HG03103 (cell line): Measurements from ENCODE around the gene ARF3.

ENCODE experiments used
- ATAC-seq: cut with Tn5 transposase; IDR thresholded peaks from one replicate; pipeline ENCODE4 v1.9.1; 2021; ENCODE audit warnings: low read depth; ENCODE audit not compliant: unreplicated experiment

Gene ARF3

DNA sequence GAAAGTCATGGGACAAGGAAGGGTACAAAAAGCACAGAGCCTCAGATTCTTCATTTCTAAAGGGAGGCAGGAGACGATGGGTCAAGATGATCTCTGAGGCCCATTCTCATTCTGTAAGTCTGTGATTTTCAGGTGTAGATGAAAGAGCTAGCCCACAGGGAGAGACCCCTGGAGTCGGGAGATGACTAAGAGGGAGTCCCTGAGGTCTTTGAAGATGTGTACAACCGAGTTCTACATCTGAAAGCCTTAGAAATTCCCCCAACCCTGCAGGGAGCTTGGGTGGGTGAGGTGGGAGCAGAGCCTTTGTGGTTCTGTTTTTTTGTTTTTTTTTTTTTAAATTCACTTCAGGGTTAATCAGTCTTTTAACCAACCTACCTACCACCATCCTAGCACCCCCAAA, 11.2 kb upstream of the ARF3 start:
- ATAC-seq: no peak

DNA sequence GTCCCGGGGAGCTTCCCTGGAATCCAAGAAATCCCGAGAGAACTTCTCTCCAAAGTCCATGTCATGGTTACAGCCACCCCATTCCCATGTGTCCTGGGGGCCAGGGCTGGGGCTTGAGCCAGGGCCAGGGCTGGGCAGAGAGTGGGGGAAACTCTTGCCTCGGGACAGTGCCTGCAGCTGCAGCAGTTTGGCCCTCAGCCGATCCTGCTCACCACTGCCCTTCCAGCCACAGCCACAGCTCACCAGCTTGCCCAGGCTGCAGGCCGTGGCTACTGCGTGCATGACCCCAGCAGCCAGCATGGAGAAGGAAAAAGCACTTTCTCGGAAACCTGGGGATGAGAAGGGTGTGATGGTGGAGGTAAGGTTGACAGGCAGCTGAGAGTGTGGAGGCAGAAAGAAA, 10.7 kb upstream of the ARF3 start:
- ATAC-seq: no peak

DNA sequence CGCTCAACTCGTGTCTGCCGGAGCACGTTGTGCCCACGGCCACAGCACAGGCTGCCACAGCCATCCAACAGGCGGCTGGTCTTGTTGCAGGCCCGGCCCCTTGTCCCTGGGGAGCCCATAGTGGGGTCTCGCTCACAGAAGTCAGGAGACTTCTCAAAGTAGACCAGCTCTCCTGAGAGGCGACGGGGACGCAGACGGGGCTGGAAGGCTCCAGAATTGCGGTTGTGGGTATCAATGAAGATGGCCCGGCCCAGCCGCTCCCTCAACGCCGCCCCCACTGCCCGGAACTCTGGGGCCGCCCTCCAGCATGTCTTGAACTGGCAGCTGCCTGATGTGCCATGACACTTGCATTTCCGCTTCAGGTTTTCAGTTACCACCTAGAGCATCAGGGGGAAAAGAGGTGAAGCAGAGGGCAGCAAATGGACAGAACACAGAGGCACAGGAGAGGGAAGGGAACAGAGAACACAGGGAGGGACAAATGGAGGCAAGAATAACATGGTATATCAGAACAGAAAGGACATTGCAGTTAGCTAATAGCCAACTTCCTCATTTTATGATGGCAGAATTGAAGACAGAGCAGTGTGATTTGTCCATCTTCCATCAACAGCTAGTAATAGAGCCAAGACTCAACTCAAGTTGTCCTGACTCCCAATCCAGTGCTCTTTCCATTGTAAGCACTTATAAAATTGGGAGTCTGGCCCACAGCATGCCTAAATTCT, 9.0 kb upstream of the ARF3 start:
- no peak for ATAC-seq

DNA sequence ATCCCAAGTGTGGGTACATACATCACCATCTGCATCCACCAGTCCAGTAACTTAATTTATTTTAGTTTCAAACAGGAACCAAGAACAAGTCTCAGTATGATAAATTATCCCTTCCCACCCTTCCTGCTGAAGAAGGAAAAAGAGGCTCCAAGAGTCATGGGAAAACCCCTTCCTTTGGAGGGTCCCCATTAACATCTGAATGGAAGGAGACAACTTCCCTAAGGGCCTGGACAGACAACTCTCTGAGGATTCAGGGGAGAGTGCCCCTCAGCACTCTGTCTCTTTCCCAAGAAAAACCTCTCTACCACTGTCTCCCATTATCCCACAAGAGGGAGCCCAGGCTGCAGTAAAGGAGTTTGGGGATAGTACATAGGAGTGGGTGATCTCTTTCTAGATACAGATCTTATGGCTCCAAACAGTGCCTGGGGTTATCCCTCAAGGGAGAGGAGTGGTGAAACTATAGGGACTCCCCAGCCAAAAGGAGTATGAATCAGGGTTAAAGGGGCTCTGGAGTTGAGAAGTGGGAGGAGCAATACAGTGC, 8.1 kb upstream of the ARF3 start:
- no peak for ATAC-seq

DNA sequence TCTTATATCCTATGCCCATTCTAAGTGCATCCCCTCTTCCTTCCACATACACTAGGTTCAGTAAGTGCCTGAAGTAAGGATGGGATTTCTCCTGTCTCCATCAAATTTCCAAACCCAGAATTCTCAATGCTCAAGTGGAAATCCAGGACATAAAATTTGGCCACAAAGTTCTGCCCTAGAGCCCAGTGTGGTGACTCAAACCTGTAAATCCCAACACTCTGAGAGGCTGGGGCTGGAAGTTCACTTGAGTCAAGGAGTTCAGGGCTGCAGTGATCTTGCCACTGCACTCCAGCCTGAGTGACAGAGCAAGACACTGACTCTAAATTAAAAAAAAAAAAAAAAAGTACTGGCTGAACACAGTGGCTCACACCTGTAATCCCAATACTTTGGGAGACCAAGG, 4.5 kb upstream of the ARF3 start:
- ATAC-seq: no peak

DNA sequence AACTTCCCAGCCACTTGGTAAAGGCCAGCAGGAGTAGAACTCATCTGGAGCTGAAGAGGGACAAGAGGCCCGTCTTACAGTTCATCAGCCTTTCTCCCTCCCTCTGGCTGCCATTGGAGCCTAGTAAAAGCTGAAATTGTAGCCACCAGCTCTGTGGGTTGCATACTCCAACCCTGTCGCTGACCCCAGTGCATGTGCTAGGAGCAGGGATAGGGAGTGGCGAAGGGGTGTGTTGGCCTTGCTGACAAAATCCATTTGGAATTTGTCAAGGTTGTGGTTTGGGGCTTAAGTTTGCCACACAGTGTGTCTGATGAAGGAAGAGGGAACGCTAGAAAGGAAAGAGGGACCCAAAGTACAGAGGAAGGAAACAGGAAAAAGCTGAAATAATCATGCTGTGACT, 4.0 kb upstream of the ARF3 start:
- ATAC-seq: no peak

DNA sequence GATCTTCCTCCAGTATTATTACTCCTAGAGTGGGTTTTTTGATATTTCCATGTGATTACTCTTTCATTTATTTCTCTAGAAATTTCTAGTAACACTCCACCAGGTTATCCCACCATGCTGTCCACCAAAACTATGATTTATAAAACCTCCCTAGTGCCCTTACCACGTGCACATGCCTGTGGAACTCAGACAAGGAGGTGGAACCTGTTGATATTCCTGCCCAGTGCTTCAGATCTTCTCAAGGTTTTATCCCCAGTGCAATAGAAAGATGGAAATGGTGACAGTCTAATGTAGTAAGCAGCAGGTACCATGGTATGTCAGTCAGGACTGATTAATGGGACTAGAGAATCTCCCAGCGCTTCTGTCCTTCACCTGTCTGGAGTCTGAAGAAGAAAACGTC, 3.5 kb upstream of the ARF3 start:
- no peak for ATAC-seq

DNA sequence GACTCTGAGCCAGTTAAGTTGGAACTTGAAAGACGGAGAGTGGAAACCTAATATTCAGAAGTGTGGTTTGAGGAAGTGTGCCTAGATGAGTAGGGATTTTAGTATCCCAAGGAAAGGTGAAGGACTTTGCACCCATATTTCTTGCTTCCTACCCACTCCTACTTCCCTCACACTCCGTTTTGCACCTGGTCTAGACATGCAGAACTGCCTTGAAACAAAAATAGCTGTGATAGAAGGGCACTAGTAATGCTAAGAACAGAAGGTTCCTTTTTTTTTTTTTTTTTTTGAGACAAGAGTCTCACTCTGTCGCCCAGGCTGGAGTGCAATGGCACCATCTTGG, 732 bp upstream of the ARF3 start:
- no peak for ATAC-seq

DNA sequence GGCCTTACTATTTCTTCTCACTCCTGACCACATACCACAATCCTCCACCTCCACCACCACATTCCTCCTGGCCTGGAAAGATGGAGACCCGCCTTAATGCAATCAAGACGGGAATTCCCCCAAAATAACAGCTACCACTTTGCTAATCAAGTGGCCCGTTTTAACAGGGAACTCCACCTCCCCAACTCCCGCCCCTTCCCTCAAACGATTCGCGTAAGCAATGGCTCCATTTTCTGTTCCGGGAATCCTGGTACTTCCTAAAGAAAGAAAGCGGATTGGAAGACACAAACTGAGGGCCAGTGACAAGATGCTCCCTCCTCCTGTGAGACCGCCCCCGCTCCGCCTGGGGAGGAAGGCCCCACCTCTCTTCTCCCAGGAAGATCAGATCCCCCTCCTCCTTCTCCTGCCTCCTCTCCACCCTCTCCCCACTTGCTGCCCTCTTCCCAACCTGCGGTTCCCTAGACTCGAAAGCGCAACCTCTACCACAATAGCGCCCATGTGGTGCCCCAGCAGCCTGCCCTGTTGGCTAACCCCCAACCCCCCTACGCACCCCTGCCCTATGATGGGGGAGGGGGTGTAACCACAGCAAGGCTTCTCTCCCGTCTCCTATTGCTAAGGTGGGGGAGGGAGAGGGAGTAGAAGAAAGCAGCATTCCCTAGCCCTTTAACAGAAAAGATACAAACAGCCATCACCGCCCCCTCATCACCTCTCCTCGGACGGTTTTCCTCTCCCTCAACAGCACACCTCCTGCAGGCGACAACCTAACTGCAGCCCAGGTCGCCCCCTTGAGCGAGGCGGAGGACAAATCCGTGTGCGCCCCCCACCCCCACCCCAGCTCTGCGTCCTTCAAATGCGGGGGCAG, 777 bp downstream of the ARF3 start:
- no peak for ATAC-seq

DNA sequence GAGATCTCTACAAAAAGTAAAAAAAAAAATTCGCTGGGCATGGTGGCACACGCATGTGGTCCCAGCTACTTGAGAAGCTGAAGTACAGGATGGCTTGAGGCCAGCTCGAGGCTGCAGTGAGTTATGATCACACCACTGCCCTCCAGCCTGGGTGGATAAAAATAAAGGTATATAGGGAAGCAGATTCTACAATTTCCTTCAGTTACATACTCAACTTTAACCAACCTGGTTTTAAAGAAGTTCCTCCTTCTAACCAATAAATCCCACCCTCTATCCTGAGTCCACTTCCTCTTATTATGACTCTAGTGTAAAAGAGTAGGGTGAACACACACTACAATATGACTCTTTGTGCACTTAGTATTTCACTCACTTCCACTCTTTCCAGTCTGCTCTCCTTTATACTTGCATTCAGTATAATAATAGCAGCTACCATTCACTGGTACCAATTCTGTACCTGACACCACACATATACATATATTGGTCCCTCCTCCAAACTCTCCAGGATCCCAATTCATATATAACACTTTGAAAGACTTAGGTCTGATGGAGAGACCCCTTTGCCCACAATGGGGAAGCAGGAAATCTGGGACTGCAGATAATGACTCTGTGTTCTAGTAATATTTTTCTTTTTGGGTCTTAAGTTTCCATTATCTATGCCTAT, 2.3 kb downstream of the ARF3 start:
- no peak for ATAC-seq

DNA sequence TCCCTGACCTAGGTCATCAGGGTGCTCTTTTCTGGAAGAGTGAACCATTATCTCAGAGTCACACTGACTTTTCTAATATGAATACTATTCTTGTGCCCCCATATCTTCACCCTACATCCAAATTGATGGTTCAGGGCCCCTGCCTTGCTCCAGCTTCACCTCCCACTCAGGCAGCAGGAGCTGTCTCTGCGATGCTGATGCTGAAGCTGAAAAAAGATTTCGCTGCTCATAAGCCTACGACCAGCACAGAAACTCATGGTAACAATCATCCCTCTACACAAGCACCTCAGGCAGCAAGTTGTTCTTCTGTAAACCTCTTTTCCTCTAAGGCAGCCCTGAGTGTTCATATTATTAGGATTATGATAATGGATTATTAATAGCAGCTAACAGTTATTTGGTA, 3.2 kb downstream of the ARF3 start:
- ATAC-seq: no peak

DNA sequence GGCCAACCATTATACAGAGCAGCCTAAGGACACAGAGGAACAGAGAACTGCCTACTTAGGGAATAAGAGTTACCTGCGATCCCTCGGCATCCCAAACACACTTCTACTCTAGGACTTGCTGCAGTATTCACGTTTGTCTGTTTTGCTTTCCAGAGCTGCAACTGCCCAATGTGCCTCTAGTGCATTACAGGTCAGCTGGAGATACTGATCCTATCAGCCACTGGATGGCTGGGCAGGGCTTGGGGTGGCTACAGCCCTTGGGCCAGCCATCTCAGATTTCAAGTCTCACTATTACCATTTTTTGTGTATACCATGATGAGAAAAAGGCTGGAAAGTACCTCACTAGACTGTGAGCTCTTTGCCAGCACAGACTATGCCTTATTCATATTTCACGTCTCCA, 4.6 kb downstream of the ARF3 start:
- no peak for ATAC-seq

DNA sequence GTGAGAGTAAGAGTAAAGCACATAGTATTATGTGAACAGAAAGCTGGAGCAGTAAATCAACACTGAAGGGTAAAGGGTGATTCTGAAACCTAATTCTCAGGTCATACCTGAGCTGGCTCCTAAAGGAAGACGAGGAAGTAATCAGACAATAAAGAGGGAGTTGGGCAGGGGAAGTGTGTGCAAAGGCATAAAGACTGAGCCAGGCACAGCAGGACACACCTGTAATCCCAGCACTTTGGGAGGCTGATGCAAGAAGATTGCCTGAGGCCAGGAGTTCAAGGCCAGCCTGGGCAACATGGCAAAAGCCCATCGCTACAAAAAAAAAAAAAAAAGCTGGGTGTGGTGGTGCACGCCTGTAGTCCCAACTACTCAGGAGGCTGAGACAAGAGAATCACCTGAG, 9.6 kb downstream of the ARF3 start:
- no peak for ATAC-seq

DNA sequence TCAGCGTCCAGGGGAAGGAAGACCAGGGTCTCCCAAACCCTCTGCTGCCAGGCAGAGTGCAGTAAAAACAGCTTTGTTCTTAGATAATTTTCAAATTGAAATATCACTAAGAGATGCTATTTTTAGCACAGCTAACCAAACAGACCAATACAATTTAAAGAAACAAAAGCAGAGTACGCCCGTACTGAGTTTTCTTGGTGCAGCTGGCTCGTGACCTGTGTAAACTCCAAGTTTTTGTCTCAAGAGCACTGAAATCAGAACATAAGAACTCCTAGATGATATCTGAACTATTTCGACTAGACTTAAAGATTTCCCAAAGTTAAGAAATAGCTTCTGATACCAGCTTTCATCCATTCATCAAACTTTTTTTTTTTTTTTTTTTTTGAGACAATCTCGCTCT, 10.3 kb downstream of the ARF3 start:
- no peak for ATAC-seq

DNA sequence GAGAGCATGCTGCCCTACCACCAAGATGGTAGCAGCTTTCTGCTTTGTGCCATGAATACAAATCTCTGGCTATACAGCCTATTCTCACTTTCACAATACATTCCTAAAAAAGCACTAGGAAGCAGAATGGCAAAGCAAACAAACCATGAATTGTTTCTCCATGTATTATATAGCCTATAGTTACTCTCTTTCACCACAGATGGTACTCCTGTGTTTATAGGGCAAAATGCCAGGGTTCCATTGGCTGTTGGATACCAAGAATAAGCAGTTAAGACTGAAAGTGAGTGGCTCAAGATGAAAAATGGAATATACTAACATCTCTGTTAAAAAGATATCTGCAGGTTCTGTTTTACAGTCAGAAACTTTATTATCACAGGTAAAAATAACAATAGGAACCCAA, 11.1 kb downstream of the ARF3 start:
- ATAC-seq: no peak

DNA sequence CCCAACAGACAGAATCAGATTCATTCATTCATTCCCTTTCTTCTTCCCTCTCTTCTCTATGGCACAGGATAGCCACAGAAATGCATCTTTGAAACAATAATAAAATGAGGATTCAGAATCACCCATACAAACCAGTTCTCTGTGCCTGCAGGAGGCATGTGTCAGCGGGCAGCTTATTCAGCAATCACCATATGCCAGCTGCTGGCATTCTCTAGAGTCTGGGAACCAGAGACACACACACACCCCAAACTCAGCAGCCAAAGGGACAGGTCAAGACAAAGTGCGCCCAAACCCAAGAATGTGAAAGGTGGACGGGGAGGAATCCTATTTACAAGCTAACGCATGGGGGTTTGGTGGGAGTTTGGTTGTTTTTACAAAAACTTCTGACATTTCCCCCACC, 14.1 kb downstream of the ARF3 start:
- no peak for ATAC-seq

DNA sequence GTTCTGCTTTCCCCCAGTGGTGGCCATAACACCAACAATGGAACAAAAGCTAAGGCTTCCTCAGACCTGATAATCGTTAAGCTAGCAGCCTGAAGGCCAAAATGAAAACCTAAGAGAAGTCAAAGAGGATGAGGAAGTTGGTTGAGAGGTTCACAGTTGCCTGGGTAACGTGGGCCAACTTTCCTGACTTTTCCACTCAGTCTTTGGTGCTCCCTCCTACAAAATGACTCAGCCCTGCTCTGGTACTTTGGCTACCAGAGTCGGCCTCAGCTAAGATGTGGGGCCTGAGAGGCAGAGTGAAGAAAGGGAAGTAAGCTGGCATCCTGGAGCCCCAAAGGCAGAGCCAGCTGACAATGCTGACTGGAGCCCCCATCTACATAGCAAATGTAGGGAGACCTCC, 17.1 kb downstream of the ARF3 start:
- no peak for ATAC-seq

DNA sequence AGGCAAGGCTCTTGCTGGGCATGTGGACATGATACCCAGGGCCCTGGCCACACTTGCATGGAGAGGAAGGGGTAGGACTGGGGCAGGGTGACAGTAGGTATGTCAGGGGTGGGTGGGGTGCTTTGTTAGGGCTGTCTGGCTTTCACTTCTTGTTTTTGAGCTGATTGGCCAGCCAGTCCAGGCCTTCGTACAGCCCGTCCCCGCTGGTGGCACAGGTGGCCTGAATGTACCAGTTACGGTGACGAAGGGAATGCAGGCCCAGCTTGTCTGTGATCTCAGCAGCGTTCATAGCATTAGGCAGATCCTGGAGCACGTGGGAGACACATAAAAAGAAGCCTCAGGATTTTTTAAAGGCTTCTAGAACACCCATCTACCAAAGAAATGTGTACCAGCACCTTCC, 18.5 kb downstream of the ARF3 start:
- ATAC-seq: no peak

DNA sequence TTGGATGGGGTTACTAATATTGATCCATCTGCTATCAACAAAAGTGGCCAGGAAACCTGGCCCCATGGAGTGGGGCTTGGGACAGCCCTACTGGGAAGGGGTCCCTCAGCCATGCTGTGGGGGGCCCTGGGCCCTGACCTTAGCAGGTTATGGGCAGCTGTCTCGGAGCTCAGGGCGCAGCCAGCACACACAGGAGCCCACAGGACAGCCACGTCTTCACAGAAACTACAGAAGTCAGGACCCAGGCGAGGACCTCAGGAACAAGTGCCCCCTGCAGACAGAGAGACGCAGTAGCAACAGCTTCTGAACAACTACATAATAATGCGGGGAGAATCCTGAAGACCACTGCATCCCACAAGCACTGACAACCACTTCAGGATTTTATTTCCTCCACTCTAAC, 20.1 kb downstream of the ARF3 start:
- no peak for ATAC-seq

DNA sequence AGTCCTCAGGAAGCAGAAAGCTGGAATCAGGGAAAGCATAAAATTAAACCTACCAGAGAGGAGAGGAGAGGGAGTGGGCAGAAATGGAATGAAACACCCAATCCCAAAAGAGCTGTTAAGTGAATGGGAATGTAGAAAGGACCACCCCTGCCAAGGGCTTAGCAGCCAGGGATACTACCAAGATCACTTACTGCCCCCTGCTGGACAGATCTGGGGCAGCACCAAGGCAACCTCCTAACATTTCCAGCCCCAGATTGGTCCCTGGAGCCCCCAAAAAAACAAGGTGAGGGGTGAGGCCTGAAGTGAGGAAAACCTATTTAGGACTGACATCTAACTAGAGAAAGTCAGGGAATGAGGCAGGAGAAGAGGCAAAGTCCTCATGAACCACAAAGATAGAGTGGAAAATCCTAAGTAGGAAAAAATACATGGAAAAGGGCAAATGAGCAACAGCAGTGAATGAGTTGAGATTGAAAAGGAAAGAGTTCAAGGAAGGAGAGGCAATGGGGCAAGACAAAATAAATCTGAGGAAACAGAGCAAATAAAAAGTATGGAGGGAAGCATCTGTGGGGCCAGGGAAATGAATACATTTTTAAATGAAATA, 20.8 kb downstream of the ARF3 start:
- no peak for ATAC-seq

DNA sequence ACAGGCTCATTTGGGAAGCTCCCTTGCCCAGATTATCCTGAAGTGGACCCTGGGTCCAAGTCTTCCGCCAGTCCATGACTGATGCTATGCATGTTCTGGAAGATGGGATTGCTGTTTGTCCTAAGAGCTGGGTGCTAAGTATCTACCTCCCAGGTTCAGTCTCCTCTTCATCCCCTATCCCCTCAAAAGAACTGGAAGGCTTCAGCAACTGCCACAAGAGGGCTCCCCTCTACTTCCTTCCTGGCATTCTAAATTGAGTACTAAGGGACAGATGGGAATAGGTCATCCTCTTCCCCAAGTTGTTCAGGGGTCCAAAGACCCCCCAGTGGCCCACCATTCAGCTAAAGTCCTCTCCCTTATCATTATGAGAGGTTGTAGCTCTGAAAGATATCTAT, 23.0 kb downstream of the ARF3 start:
- ATAC-seq: no peak
